HepG2 (cell line): ENCODE results near the gene TMEM170B. TPM values are rescaled to one million over a fixed set of nuclear protein-coding genes. Genes with fewer than 3 reads are reported as not detected.

Experiments used
- BRD4 ChIP-seq: sonication (generic); formaldehyde crosslinking; IDR thresholded peaks from 2 replicates; pipeline ENCODE4 v1.4.0; 2020; ENCODE audit warnings: missing genetic modification reagents
- FOXO4 ChIP-seq: sonication (generic); formaldehyde crosslinking; conservative IDR thresholded peaks from 2 replicates; pipeline ENCODE4 v1.8.1; 2023; ENCODE audit warnings: missing genetic modification reagents
- GTF3A ChIP-seq: sonication (generic); formaldehyde crosslinking; conservative IDR thresholded peaks from 2 replicates; pipeline ENCODE4 v1.4.0; 2020; ENCODE audit warnings: mild to moderate bottlenecking, missing genetic modification reagents
- HOXA3 ChIP-seq: sonication (generic); formaldehyde crosslinking; IDR thresholded peaks from 2 replicates; pipeline ENCODE4 v1.5.0; 2020; ENCODE audit warnings: missing genetic modification reagents
- IRF2 ChIP-seq: IDR thresholded peaks from 2 replicates; pipeline ENCODE4 v1.6.1; 2018; ENCODE audit warnings: missing genetic modification reagents, missing compliant biosample characterization
- NFIC ChIP-seq: IDR thresholded peaks from 2 replicates; pipeline ENCODE4 v1.6.1; 2012; ENCODE audit warnings: mild to moderate bottlenecking, low read length, inconsistent platforms
- NFRKB ChIP-seq: fragments of 450-650 bp; IDR thresholded peaks from 2 replicates; pipeline ENCODE4 v1.6.1; 2017
- NR2F6 ChIP-seq, 2 experiments: IDR thresholded peaks; 2 replicates each; pipeline ENCODE4 v1.6.1; 2016; ENCODE audit warnings: antibody characterized with exemption in 1 of 2, mild to moderate bottlenecking in 1 of 2
- POLR2A ChIP-seq, 2 experiments: IDR thresholded peaks; 2 replicates each; pipeline ENCODE4 v1.6.1; 2011; ENCODE audit warnings: low read depth in 2 of 2, low read length in 2 of 2, mild to moderate bottlenecking in 1 of 2, moderate library complexity in 1 of 2; ENCODE audit not compliant: insufficient read depth in 1 of 2
- REL ChIP-seq: sonication (generic); formaldehyde crosslinking; conservative IDR thresholded peaks from 2 replicates; pipeline ENCODE4 v1.8.0; 2022; ENCODE audit warnings: mild to moderate bottlenecking, missing genetic modification reagents, moderate library complexity
- RFXANK ChIP-seq: IDR thresholded peaks from 2 replicates; pipeline ENCODE4 v1.6.1; 2016
- SNRNP70 ChIP-seq: fragments of 200-400 bp; formaldehyde crosslinking; IDR thresholded peaks from 2 replicates; pipeline ENCODE4 v1.6.1; 2017; ENCODE audit warnings: mild to moderate bottlenecking, low read depth, low read length, moderate library complexity
- STAG1 ChIP-seq: sonication (generic); formaldehyde crosslinking; IDR thresholded peaks from 2 replicates; pipeline ENCODE4 v1.4.0; 2020; ENCODE audit warnings: missing genetic modification reagents
- TEF ChIP-seq: sonication (generic); formaldehyde crosslinking; IDR thresholded peaks from 2 replicates; pipeline ENCODE4 v1.5.0; 2020; ENCODE audit warnings: missing genetic modification reagents
- ZBTB7B ChIP-seq: sonication (generic); formaldehyde crosslinking; IDR thresholded peaks from 2 replicates; pipeline ENCODE4 v1.4.0; 2020; ENCODE audit warnings: missing genetic modification reagents
- ZKSCAN5 ChIP-seq: sonication (generic); formaldehyde crosslinking; IDR thresholded peaks from 2 replicates; pipeline ENCODE4 v1.5.1; 2020; ENCODE audit warnings: mild to moderate bottlenecking, missing genetic modification reagents
- ZMYM3 ChIP-seq: sonication (generic); formaldehyde crosslinking; IDR thresholded peaks from 2 replicates; pipeline ENCODE4 v1.5.1; 2020; ENCODE audit warnings: mild to moderate bottlenecking, missing genetic modification reagents
- ZNF124 ChIP-seq: sonication (generic); formaldehyde crosslinking; IDR thresholded peaks from 2 replicates; pipeline ENCODE4 v1.4.0; 2020; ENCODE audit warnings: missing genetic modification reagents
- ZNF136 ChIP-seq: sonication (generic); formaldehyde crosslinking; IDR thresholded peaks from 2 replicates; pipeline ENCODE4 v1.8.1; 2022; ENCODE audit warnings: low read depth, mild to moderate bottlenecking, moderate library complexity, missing genetic modification reagents
- ZNF232 ChIP-seq: sonication (generic); formaldehyde crosslinking; IDR thresholded peaks from 2 replicates; pipeline ENCODE4 v1.4.0; 2020; ENCODE audit warnings: missing genetic modification reagents, borderline replicate concordance
- ZNF24 ChIP-seq: fragments of 450-650 bp; IDR thresholded peaks from 2 replicates; pipeline ENCODE4 v1.6.1; 2017; ENCODE audit warnings: antibody characterized with exemption, mild to moderate bottlenecking
- ZNF281 ChIP-seq: sonication (generic); formaldehyde crosslinking; IDR thresholded peaks from 2 replicates; pipeline ENCODE4 v1.4.0; 2020; ENCODE audit warnings: missing genetic modification reagents, borderline replicate concordance
- ZNF343 ChIP-seq: sonication (generic); formaldehyde crosslinking; IDR thresholded peaks from 2 replicates; pipeline ENCODE4 v1.4.0; 2020; ENCODE audit warnings: mild to moderate bottlenecking, missing genetic modification reagents
- ZNF501 ChIP-seq: sonication (generic); formaldehyde crosslinking; IDR thresholded peaks from 2 replicates; pipeline ENCODE4 v1.5.1; 2020; ENCODE audit warnings: mild to moderate bottlenecking, moderate library complexity, missing genetic modification reagents
- ZNF607 ChIP-seq: sonication (generic); formaldehyde crosslinking; IDR thresholded peaks from 2 replicates; pipeline ENCODE4 v1.5.1; 2020; ENCODE audit warnings: missing genetic modification reagents, mild to moderate bottlenecking, borderline replicate concordance
- ZNF704 ChIP-seq: sonication (generic); formaldehyde crosslinking; IDR thresholded peaks from 2 replicates; pipeline ENCODE4 v1.8.1; 2023; ENCODE audit warnings: mild to moderate bottlenecking, inconsistent platforms, moderate library complexity, missing genetic modification reagents, borderline replicate concordance
- polyA plus RNA-seq, 8 experiments: library from polyadenylated mRNA; depleted of rRNA in 3 of 8; stranded (reverse) in 7 of 8; unstranded in 1 of 8; fragments of >200 nt; fragmentation: Illumina TruSeq in 4 of 8; extraction: Trizol in 4 of 8; gene quantifications; 2 replicates each; pipeline versions ENCODE4 v1.2.1 to v1.2.3, GENCODE V29; 2011 to 2016; ENCODE audit warnings: low read depth in 4 of 8, missing spikeins in 1 of 8, mixed read lengths in 1 of 8; ENCODE audit not compliant: insufficient read depth in 1 of 8
- total RNA-seq, 5 experiments: library from RNA; depleted of rRNA; stranded (reverse); fragments of >200 nt; fragmentation: Illumina TruSeq; extraction: Trizol; gene quantifications; 2 replicates each; pipeline ENCODE4 v1.2.3, GENCODE V29; 2016; ENCODE audit warnings: low read depth in 1 of 5

Gene TMEM170B
- total and polyA plus RNA-seq, 2 of the 13 experiments (the other 11 are each of a cell fraction or from before 2014, with no cell fraction given) = 3.3 to 9.4 TPM

GRCh38 chr6:11537229-11538051 lies at the start of gene TMEM170B (continued):
- TF ChIP-seq ZNF24 = no peak
- 0 out of 2 replicates have a peak, but pooled peaks have one; percentile 20 for TF ChIP-seq BRD4 (CRISPR knock-in tag)
- TF ChIP-seq ZNF501 (CRISPR knock-in tag) = peak; percentile 96
- no peak for TF ChIP-seq SNRNP70
- TF ChIP-seq STAG1 (CRISPR knock-in tag) = no peak; the same call in 1 of the 2 replicates
- peak; percentile 97 for TF ChIP-seq HOXA3 (CRISPR knock-in tag)
- TF ChIP-seq ZNF281 (CRISPR knock-in tag) = peak; percentile 50; the same call in 1 of the 2 replicates
- no peak; the same call in 1 of the 2 replicates for TF ChIP-seq TEF (CRISPR knock-in tag)
- TF ChIP-seq NFIC = no peak
- TF ChIP-seq ZMYM3 = peak; percentile 38; the same call in 1 of the 2 replicates
- TF ChIP-seq ZNF124 (CRISPR knock-in tag) = no peak; the same call in 1 of the 2 replicates
- TF ChIP-seq ZNF343 (CRISPR knock-in tag) = no peak
- no peak for TF ChIP-seq FOXO4 (CRISPR knock-in tag)
- TF ChIP-seq IRF2 (CRISPR knock-in tag) = peak; percentile 53; the same call in 1 of the 2 replicates
- TF ChIP-seq ZKSCAN5 (CRISPR knock-in tag) = no peak
- no peak; the same call in 1 of the 2 replicates for TF ChIP-seq ZNF232 (CRISPR knock-in tag)
- peak; percentile 38 to 71 for TF ChIP-seq POLR2A (IDR thresholded peaks at IDR 0.05; ENCODE audit: insufficient read depth in 1 of 2, low read depth in 2 of 2, low read length in 2 of 2)
- TF ChIP-seq GTF3A (CRISPR knock-in tag) = 0 out of 2 replicates have a peak, but pooled peaks have one; percentile 78
- TF ChIP-seq NR2F6 (IDR thresholded peaks at IDR 0.05) = no peak
- TF ChIP-seq NR2F6 (CRISPR knock-in tag; IDR thresholded peaks at IDR 0.05) = peak; percentile 53; the same call in 1 of the 2 replicates
- TF ChIP-seq ZNF136 (CRISPR knock-in tag) = no peak
- no peak for TF ChIP-seq NFRKB
- no peak; the same call in 1 of the 2 replicates for TF ChIP-seq ZNF704
- TF ChIP-seq ZNF607 = peak; percentile 95
- peak; percentile 78 for TF ChIP-seq RFXANK
- TF ChIP-seq ZBTB7B (CRISPR knock-in tag) = peak; percentile 77; the same call in 1 of the 2 replicates
- TF ChIP-seq REL (CRISPR knock-in tag) = no peak
